ENCODE results near the gene CARD19. TPM values are rescaled to one million over a fixed set of nuclear protein-coding genes. Genes with fewer than 3 reads are reported as not detected.

CARD19 gene
- total and polyA plus RNA-seq, 9 donors: 5.0 to 67.6 (median 44.7) TPM

DNA sequence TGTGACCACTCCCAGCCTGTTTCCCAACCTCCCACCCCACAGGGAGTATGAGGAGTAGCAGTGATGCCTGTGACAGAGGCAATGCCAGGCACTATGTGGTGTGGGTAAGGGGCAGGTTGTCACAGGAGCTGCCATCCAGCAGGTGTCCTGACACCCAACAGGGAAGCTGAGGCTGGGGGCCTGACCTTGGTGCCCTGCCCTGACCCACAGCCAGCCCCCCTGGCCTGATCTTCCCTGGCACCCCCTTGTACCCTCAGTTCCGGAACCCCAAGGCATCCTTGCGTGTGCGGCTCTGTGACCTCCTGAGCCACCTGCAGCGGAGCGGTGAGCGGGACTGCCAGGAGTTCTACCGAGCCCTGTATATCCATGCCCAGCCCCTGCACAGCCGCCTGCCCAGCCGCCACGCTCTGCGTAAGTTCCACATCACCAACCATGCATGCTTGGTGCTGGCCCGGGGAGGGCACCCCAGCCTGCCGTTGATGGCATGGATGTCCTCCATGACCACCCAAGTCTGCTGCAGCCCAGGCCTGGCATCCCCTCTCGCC, 14.4 kb downstream of the CARD19 start:
- no peak overlapping the region for H3K27ac ChIP-seq
- peak; percentile 5 to 33 (median 23) for DNase-seq
- WGBS, 3 donors: 95% methylated on average over 14 of the region's 14 CpGs
- H3K36me3 ChIP-seq: no peaks in the 10 kb centered on the region
- TF ChIP-seq CTCF (IDR thresholded peaks at IDR 0.05) (no peak), POLR2A (IDR thresholded peaks at IDR 0.05) (no peak), EP300 (IDR thresholded peaks at IDR 0.05) (no peak)
- no peaks in the 10 kb centered on the region for H3K9me3 ChIP-seq
- intact Hi-C loops (cut with DNase I): loop anchor here in 1 of 4 donors (5.0 kb wide), 1 partner anchor 197 kb away; no protein-coding TSS in a partner anchor
- H3K4me3 ChIP-seq: no peak overlapping the region
- H3K4me1 ChIP-seq (ENCODE audit: insufficient read depth): peaks cover 2% of the 10 kb centered on the region
- no peaks in the 10 kb centered on the region for H3K27me3 ChIP-seq

- Histone ChIP-seq H3K9me3 (no peaks in the 10 kb centered on the region), H3K27me3 (no peaks in the 10 kb centered on the region), H3K27ac (no peak overlapping the region), H3K4me3 (no peak overlapping the region), H3K36me3 (no peaks in the 10 kb centered on the region), H3K4me1 (ENCODE audit: insufficient read depth) (peaks cover 2% of the 10 kb centered on the region)
- DNase-seq: peak in 3 of 5 donors; percentile 12 to 25 (median 14)
- 81 to 87% (median 83%) methylated on average over 11 of the region's 11 CpGs for WGBS, 3 donors
- no peak for TF ChIP-seq POLR2A (IDR thresholded peaks at IDR 0.05)
- TF ChIP-seq CTCF (IDR thresholded peaks at IDR 0.05): no peak
- TF ChIP-seq EP300 (IDR thresholded peaks at IDR 0.05): no peak
- intact Hi-C loops (cut with DNase I): loop anchor here in 1 of 4 donors (5.0 kb wide), 1 partner anchor 196 kb away; no protein-coding TSS in a partner anchor
Observed at GRCh38 chr9:93111001-93111370, 15.0 kb downstream of the CARD19 start.

- no peak overlapping the region for H3K27ac ChIP-seq
- intact Hi-C loops (cut with DNase I): loop anchor here in 1 of 4 donors (5.0 kb wide), 1 partner anchor 196 kb away; no protein-coding TSS in a partner anchor
- TF ChIP-seq CTCF (IDR thresholded peaks at IDR 0.05) (no peak), EP300 (IDR thresholded peaks at IDR 0.05) (no peak), POLR2A (IDR thresholded peaks at IDR 0.05) (no peak)
- H3K4me1 ChIP-seq (ENCODE audit: insufficient read depth): peaks cover 7% of the 10 kb centered on the region
- no peaks in the 10 kb centered on the region for H3K9me3 ChIP-seq
- 87 to 93% (median 89%) methylated on average over 18 of the region's 18 CpGs for WGBS, 3 donors
- H3K27me3 ChIP-seq: no peaks in the 10 kb centered on the region
- peak; percentile 5 to 33 (median 21) for DNase-seq
- no peak overlapping the region for H3K4me3 ChIP-seq
- H3K36me3 ChIP-seq: no peaks in the 10 kb centered on the region
Observed at GRCh38 chr9:93111371-93112115, 15.5 kb downstream of the CARD19 start.

DNA sequence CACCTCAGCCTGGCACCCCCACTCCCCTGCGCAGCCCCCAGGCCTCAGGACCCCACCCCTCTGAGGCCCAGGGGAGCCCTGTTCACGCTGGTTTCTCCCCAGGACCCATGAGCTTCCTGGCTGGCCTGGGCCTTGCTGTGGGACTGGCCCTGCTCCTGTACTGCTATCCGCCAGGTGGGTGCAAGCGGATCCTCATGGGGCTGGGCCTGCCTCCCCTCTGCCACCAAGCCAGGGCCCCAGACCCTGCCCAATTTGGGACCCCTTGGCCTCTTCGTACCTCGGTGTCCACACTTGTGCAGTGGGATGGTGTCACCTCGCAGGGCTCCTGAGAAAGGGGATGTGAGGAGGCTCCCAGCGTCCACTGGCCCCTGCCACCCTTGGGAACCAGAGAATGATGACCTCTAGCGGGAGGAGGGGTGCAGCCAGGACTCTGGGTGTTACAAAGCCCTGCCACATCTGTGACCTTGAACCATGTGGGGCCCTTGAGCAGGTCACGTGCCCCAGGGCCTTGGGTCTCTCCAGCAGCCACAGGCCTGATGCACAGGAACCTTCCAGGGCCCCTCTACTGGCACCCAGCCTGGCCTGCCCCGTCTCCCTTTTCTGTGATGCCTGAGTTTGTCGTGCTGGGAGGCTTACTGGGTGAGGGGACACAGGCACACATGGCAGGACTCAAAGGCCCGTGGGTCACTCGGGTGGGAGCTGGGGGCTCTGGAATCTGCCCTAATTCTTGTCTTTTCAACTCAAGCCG, 16.3 kb downstream of the CARD19 start:
- H3K36me3 ChIP-seq: no peaks in the 10 kb centered on the region
- peak; percentile 8 to 34 (median 19) for DNase-seq
- TF ChIP-seq POLR2A (IDR thresholded peaks at IDR 0.05) (no peak), CTCF (IDR thresholded peaks at IDR 0.05) (no peak), EP300 (IDR thresholded peaks at IDR 0.05) (no peak)
- intact Hi-C loops (cut with DNase I): loop anchor here in 1 of 4 donors (5.0 kb wide), 1 partner anchor 195 kb away; no protein-coding TSS in a partner anchor
- H3K9me3 ChIP-seq: no peaks in the 10 kb centered on the region
- H3K27me3 ChIP-seq: no peaks in the 10 kb centered on the region
- no peak overlapping the region for H3K27ac ChIP-seq
- no peak overlapping the region for H3K4me3 ChIP-seq
- 81 to 86% (median 85%) methylated on average over 15 of the region's 15 CpGs for WGBS, 3 donors
- peaks cover 7% of the 10 kb centered on the region for H3K4me1 ChIP-seq (ENCODE audit: insufficient read depth)

Measured in ovary (tissue), 9 donors.